Neural cell (in vitro differentiated cells): ENCODE results near the gene KLHL11. TPM values are rescaled to one million over a fixed set of nuclear protein-coding genes. Genes with fewer than 3 reads are reported as not detected.
A peak's percentile ranks its signal among the peaks of the same experiment; 100 is the strongest.

Experiments used
- H2AFZ ChIP-seq: fragments of 200-600, 300-800 bp; sonication (generic), shearing (Covaris generic); 2 replicates; pipeline ENCODE4 v1.6.0; 2014; ENCODE audit warnings: low read depth, mild to moderate bottlenecking, antibody characterized with exemption, low read length, moderate library complexity
- H3F3A ChIP-seq: fragments of 200-600 bp; shearing (Covaris generic); 2 replicates; pipeline ENCODE4 v1.6.1; 2016; ENCODE audit warnings: mild to moderate bottlenecking, moderate library complexity, mixed read lengths, antibody characterized with exemption, low read length; ENCODE audit not compliant: insufficient read depth, poor library complexity, severe bottlenecking
- H3K27ac ChIP-seq: fragments of 200-600, 300-800 bp; sonication (generic), shearing (Covaris generic); 2 replicates; pipeline ENCODE4 v1.5.1; 2014; ENCODE audit warnings: mild to moderate bottlenecking, low read length, moderate library complexity
- H3K27me3 ChIP-seq: fragments of 300-800, 200-600 bp; sonication (generic), shearing (Covaris generic); 2 replicates; pipeline ENCODE4 v1.6.0; 2014; ENCODE audit warnings: mild to moderate bottlenecking, low read depth, low read length, moderate library complexity; ENCODE audit not compliant: insufficient read depth
- H3K36me3 ChIP-seq: fragments of 300-800, 200-600 bp; sonication (generic), shearing (Covaris generic); 2 replicates; pipeline ENCODE4 v1.5.1; 2014; ENCODE audit warnings: mild to moderate bottlenecking, antibody characterized with exemption, low read length, moderate library complexity; ENCODE audit not compliant: insufficient read depth
- H3K4me2 ChIP-seq: fragments of 300-800, 200-600 bp; sonication (generic), shearing (Covaris generic); 2 replicates; pipeline ENCODE4 v1.6.0; 2014; ENCODE audit warnings: mild to moderate bottlenecking, low read length
- H3K4me3 ChIP-seq: fragments of 300-800, 200-600 bp; sonication (generic), shearing (Covaris generic); 2 replicates; pipeline ENCODE4 v1.5.1; 2014; ENCODE audit warnings: mild to moderate bottlenecking, low read length, moderate library complexity
- H3K79me2 ChIP-seq: fragments of 200-600 bp; shearing (Covaris generic); replicated peaks from 2 replicates; pipeline ENCODE4 v1.6.0; 2014; ENCODE audit warnings: mild to moderate bottlenecking, low read length, moderate library complexity; ENCODE audit not compliant: insufficient read depth
- H3K9ac ChIP-seq: fragments of 300-800, 200-600 bp; sonication (generic), shearing (Covaris generic); 2 replicates; pipeline ENCODE4 v1.6.1; 2016; ENCODE audit warnings: mild to moderate bottlenecking, low read length, mixed read lengths
- H3K9me2 ChIP-seq: fragments of 200-600 bp; shearing (Covaris generic); 2 replicates; pipeline ENCODE4 v1.6.1; 2016; ENCODE audit warnings: mild to moderate bottlenecking, low read length, mixed read lengths; ENCODE audit not compliant: insufficient read depth
- H3K9me3 ChIP-seq: fragments of 200-600, 300-800 bp; sonication (generic), shearing (Covaris generic); 2 replicates; pipeline ENCODE4 v1.6.1; 2016; ENCODE audit warnings: mild to moderate bottlenecking, mixed run types, low read length, moderate library complexity, mixed read lengths
- H4K20me1 ChIP-seq: fragments of 200-600 bp; shearing (Covaris generic); 2 replicates; pipeline ENCODE4 v1.6.1; 2016; ENCODE audit warnings: mild to moderate bottlenecking, mixed run types; ENCODE audit not compliant: insufficient read depth
- CTCF ChIP-seq: fragments of 450-650 bp; IDR thresholded peaks from 2 replicates; pipeline ENCODE4 v1.5.1; 2014; ENCODE audit warnings: antibody characterized with exemption, mild to moderate bottlenecking, moderate library complexity; ENCODE audit not compliant: poor library complexity, severe bottlenecking
- EP300 ChIP-seq: fragments of 450-650 bp; conservative IDR thresholded peaks from 2 replicates; pipeline ENCODE4 v1.6.1; 2014; ENCODE audit warnings: antibody characterized with exemption, mild to moderate bottlenecking, moderate library complexity; ENCODE audit not compliant: poor library complexity, severe bottlenecking
- EZH2 ChIP-seq: fragments of 200-600, 300-800 bp; shearing (Covaris generic), sonication (generic); IDR thresholded peaks from 2 replicates; pipeline ENCODE4 v1.6.1; 2014; ENCODE audit warnings: antibody characterized with exemption, low read length, borderline replicate concordance, mild to moderate bottlenecking; ENCODE audit not compliant: insufficient read depth, poor library complexity, severe bottlenecking
- MXI1 ChIP-seq: fragments of 450-650 bp; conservative IDR thresholded peaks from 2 replicates; pipeline ENCODE4 v1.6.1; 2014; ENCODE audit warnings: antibody characterized with exemption, mild to moderate bottlenecking; ENCODE audit not compliant: poor library complexity, severe bottlenecking
- POLR2AphosphoS5 ChIP-seq: IDR thresholded peaks from 2 replicates; pipeline ENCODE4 v1.6.1; 2012
- RAD21 ChIP-seq: fragments of 450-650 bp; conservative IDR thresholded peaks from 2 replicates; pipeline ENCODE4 v1.6.1; 2014; ENCODE audit warnings: antibody characterized with exemption, mild to moderate bottlenecking, moderate library complexity
- REST ChIP-seq: IDR thresholded peaks from 2 replicates; pipeline ENCODE4 v1.6.1; 2012; ENCODE audit warnings: borderline replicate concordance
- SMC3 ChIP-seq: fragments of 450-650 bp; conservative IDR thresholded peaks from 2 replicates; pipeline ENCODE4 v1.6.1; 2014; ENCODE audit warnings: antibody characterized with exemption, mild to moderate bottlenecking, moderate library complexity; ENCODE audit not compliant: poor library complexity
- TAF1 ChIP-seq: IDR thresholded peaks from 2 replicates; pipeline ENCODE4 v1.6.1; 2012; ENCODE audit warnings: low read depth
- polyA plus RNA-seq: library from polyadenylated mRNA; depleted of rRNA; stranded (reverse); fragments of >200 nt; gene quantifications from 2 replicates; pipeline ENCODE4 v1.2.3, GENCODE V29; 2014

The KLHL11 gene
- polyA plus RNA-seq, 1 donor from 2014 or later, result 30.3 TPM

GRCh38 chr17:41864498-41864835, 756 bp downstream of the KLHL11 start:
- H3K27ac ChIP-seq, result peak overlapping the region; percentile 96
- TF ChIP-seq EZH2, result no peak
- no peak for TF ChIP-seq POLR2AphosphoS5
- no peak for TF ChIP-seq REST
- no peak for TF ChIP-seq RAD21
- no peak for TF ChIP-seq MXI1
- TF ChIP-seq TAF1, result no peak
- TF ChIP-seq CTCF, result no peak
- no peak for TF ChIP-seq SMC3
- no peak for TF ChIP-seq EP300
- peak overlapping the region; percentile 69 for H3K4me2 ChIP-seq
- H3K36me3 ChIP-seq, result no peaks in the 10 kb centered on the region
- no peaks in the 10 kb centered on the region for H3K27me3 ChIP-seq
- no peaks in the 10 kb centered on the region for H4K20me1 ChIP-seq
- peak overlapping the region; percentile 95 for H3K4me3 ChIP-seq
- H3K9me3 ChIP-seq, result no peaks in the 10 kb centered on the region
- H3K79me2 ChIP-seq, result peaks cover 42% of the 10 kb centered on the region
- peak overlapping the region; percentile 96 for H2AFZ ChIP-seq
- H3F3A ChIP-seq, result no peaks in the 10 kb centered on the region
- no peaks in the 10 kb centered on the region for H3K9me2 ChIP-seq
- H3K9ac ChIP-seq, result peak overlapping the region; percentile 91

- Histone ChIP-seq H2AFZ (no peak overlapping the region), H3K27me3 (no peaks in the 10 kb centered on the region), H3K4me2 (peak overlapping the region; percentile 69), H3K36me3 (no peaks in the 10 kb centered on the region), H3K9me2 (no peaks in the 10 kb centered on the region), H3K79me2 (peaks cover 49% of the 10 kb centered on the region), H3F3A (no peaks in the 10 kb centered on the region), H3K27ac (peak overlapping the region; percentile 96), H3K9me3 (no peaks in the 10 kb centered on the region), H3K9ac (peak overlapping the region; percentile 91), H3K4me3 (peak overlapping the region; percentile 95), H4K20me1 (no peaks in the 10 kb centered on the region)
- no peak for TF ChIP-seq POLR2AphosphoS5
- peak; percentile 12 for TF ChIP-seq REST
- no peak for TF ChIP-seq RAD21
These were observed 2.0 kb downstream of the KLHL11 start for GRCh38 chr17:41863074-41863848.
